ENCODE measurements around the gene SOX9. TPM values are rescaled to one million over a fixed set of nuclear protein-coding genes. Genes with fewer than 3 reads are reported as not detected.

SOX9 gene
- total RNA-seq, 1 experiment from 2014 or later, result 31.1 TPM

- H3K4me3 ChIP-seq (ENCODE audit: low read depth, low read length, poor library complexity, severe bottlenecking), result no peak overlapping the region
- H3K4me1 ChIP-seq (ENCODE audit: insufficient read depth, low read length, poor library complexity, severe bottlenecking), result no peaks in the 10 kb centered on the region
- H3K27ac ChIP-seq (ENCODE audit: low read depth, low read length, poor library complexity, severe bottlenecking), result no peak overlapping the region
- H3K27me3 ChIP-seq (replicated peaks; ENCODE audit: insufficient read depth, low read depth, low read length, poor library complexity), result no peaks in the 10 kb centered on the region
- no peak for TF ChIP-seq EZH2 (IDR thresholded peaks at IDR 0.05; ENCODE audit: borderline replicate concordance, low read depth, low read length, poor library complexity, severe bottlenecking)
- CTCF ChIA-PET, result no interaction called here
- no peaks in the 10 kb centered on the region for H3K9me3 ChIP-seq (ENCODE audit: low read depth, low read length, poor library complexity, severe bottlenecking)
- no peaks in the 10 kb centered on the region for H3K36me3 ChIP-seq (ENCODE audit: insufficient read depth, low read length, poor library complexity, severe bottlenecking)
- intact Hi-C loops (cut with micrococcal nuclease; ENCODE audit: unreplicated experiment), result no loop called here
- POLR2A ChIA-PET (ENCODE audit: low non-redundant PET), result no interaction called here
- BruUV-seq (replicated peaks), result no TSS peak
- DNase-seq (ENCODE audit: low spot score), result no peak
Measured at GRCh38 chr17:72087876-72088275, 32.9 kb upstream of the SOX9 start.

- POLR2A ChIA-PET (ENCODE audit: low non-redundant PET), result no interaction called here
- intact Hi-C loops (cut with micrococcal nuclease; ENCODE audit: unreplicated experiment), result no loop called here
- H3K27me3 ChIP-seq (replicated peaks; ENCODE audit: insufficient read depth, low read depth, low read length, poor library complexity), result no peaks in the 10 kb centered on the region
Measured at GRCh38 chr17:72089453-72089987, 31.3 kb upstream of the SOX9 start.

GRCh38 chr17:72090108-72090507 is 30.7 kb upstream of the SOX9 start:
- H3K4me3 ChIP-seq (ENCODE audit: low read depth, low read length, poor library complexity, severe bottlenecking), result no peak overlapping the region
- POLR2A ChIA-PET (ENCODE audit: low non-redundant PET), result interaction anchor here (0.6 kb wide), 1 partner anchor 583 kb away, joined by 4 read pairs; no protein-coding TSS in a partner anchor
- CTCF ChIA-PET, result no interaction called here
- intact Hi-C loops (cut with micrococcal nuclease; ENCODE audit: unreplicated experiment), result no loop called here
- H3K27me3 ChIP-seq (replicated peaks; ENCODE audit: insufficient read depth, low read depth, low read length, poor library complexity), result no peaks in the 10 kb centered on the region
- no peak for TF ChIP-seq CTCF (conservative IDR thresholded peaks at IDR 0.05; ENCODE audit: low read depth, low read length)
- no peak for TF ChIP-seq EZH2 (IDR thresholded peaks at IDR 0.05; ENCODE audit: borderline replicate concordance, low read depth, low read length, poor library complexity, severe bottlenecking)
- no peaks in the 10 kb centered on the region for H3K4me1 ChIP-seq (ENCODE audit: insufficient read depth, low read length, poor library complexity, severe bottlenecking)
- no peak for DNase-seq (ENCODE audit: low spot score)
- no peak overlapping the region for H3K27ac ChIP-seq (ENCODE audit: low read depth, low read length, poor library complexity, severe bottlenecking)
- BruUV-seq (replicated peaks), result no TSS peak
- H3K9me3 ChIP-seq (ENCODE audit: low read depth, low read length, poor library complexity, severe bottlenecking), result no peaks in the 10 kb centered on the region
- no peaks in the 10 kb centered on the region for H3K36me3 ChIP-seq (ENCODE audit: insufficient read depth, low read length, poor library complexity, severe bottlenecking)

More at GRCh38 chr17:72089453-72089987, 31.3 kb upstream of the SOX9 start:
- Histone ChIP-seq H3K27ac (ENCODE audit: low read depth, low read length, poor library complexity, severe bottlenecking) (no peak overlapping the region), H3K9me3 (ENCODE audit: low read depth, low read length, poor library complexity, severe bottlenecking) (no peaks in the 10 kb centered on the region), H3K4me1 (ENCODE audit: insufficient read depth, low read length, poor library complexity, severe bottlenecking) (no peaks in the 10 kb centered on the region), H3K36me3 (ENCODE audit: insufficient read depth, low read length, poor library complexity, severe bottlenecking) (no peaks in the 10 kb centered on the region), H3K4me3 (ENCODE audit: low read depth, low read length, poor library complexity, severe bottlenecking) (no peak overlapping the region)
- no peak for TF ChIP-seq CTCF (conservative IDR thresholded peaks at IDR 0.05; ENCODE audit: low read depth, low read length)
- BruUV-seq (replicated peaks), result no TSS peak
- no peak for DNase-seq (ENCODE audit: low spot score)
- CTCF ChIA-PET, result no interaction called here

GRCh38 chr17:72092710-72093322 is 28.0 kb upstream of the SOX9 start:
- ChIA-PET CTCF (interaction anchor here (0.6 kb wide), 1 partner anchor 444 kb away, joined by 14 read pairs; no protein-coding TSS in a partner anchor), POLR2A (ENCODE audit: low non-redundant PET) (no interaction called here)
- BruUV-seq (replicated peaks), result no TSS peak
- H3K27ac ChIP-seq (ENCODE audit: low read depth, low read length, poor library complexity, severe bottlenecking), result no peak overlapping the region
- no peaks in the 10 kb centered on the region for H3K4me1 ChIP-seq (ENCODE audit: insufficient read depth, low read length, poor library complexity, severe bottlenecking)
- no peak for DNase-seq (ENCODE audit: low spot score)
- no peaks in the 10 kb centered on the region for H3K27me3 ChIP-seq (replicated peaks; ENCODE audit: insufficient read depth, low read depth, low read length, poor library complexity)
- H3K36me3 ChIP-seq (ENCODE audit: insufficient read depth, low read length, poor library complexity, severe bottlenecking), result no peaks in the 10 kb centered on the region
- intact Hi-C loops (cut with micrococcal nuclease; ENCODE audit: unreplicated experiment), result no loop called here
- TF ChIP-seq EZH2 (IDR thresholded peaks at IDR 0.05; ENCODE audit: borderline replicate concordance, low read depth, low read length, poor library complexity, severe bottlenecking) (no peak), CTCF (conservative IDR thresholded peaks at IDR 0.05; ENCODE audit: low read depth, low read length) (no peak)
- no peak overlapping the region for H3K4me3 ChIP-seq (ENCODE audit: low read depth, low read length, poor library complexity, severe bottlenecking)
- no peaks in the 10 kb centered on the region for H3K9me3 ChIP-seq (ENCODE audit: low read depth, low read length, poor library complexity, severe bottlenecking)

All from A673 (cell line).